Cerebellar cortex (tissue), 1 donor: ENCODE data around the gene IFT81.

ENCODE experiments used
- DNase-seq: peaks from one replicate; pipeline ENCODE4 v3.0.0-alpha.2; 2015; ENCODE audit warnings: low spot score

Gene IFT81

DNA sequence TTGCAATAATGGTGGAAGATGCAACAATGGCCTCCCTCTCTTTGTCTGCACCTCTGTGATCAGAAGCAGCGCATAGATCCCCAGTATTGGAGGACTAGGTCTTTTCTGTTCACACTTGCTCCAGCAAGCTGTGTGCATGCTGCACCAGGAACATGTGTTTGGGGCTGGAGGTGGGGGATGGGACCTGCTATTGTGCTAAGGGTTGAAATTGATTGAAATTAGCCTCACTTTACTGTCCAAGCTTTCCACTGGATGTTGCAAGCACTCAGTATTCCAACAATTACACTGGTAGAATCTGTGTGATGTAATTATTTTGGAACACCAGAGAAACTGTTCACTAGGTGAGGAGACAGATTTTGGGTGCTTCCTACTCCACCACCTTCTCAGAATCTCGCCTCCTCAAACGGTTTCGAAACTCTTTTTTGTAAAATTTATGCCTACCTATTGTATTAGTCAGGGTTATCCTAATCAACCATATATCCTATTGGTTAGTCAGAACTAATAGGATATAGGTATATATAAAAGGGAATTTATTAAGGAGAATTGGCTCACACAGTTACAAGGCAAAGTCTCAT is 35.6 kb downstream of the IFT81 start:
- DNase-seq = no peak

GRCh38 chr12:110165540-110166159 is 41.5 kb downstream of the IFT81 start:
- DNase-seq = no peak

GRCh38 chr12:110168732-110169455 is 44.7 kb downstream of the IFT81 start:
- no peak for DNase-seq

DNA sequence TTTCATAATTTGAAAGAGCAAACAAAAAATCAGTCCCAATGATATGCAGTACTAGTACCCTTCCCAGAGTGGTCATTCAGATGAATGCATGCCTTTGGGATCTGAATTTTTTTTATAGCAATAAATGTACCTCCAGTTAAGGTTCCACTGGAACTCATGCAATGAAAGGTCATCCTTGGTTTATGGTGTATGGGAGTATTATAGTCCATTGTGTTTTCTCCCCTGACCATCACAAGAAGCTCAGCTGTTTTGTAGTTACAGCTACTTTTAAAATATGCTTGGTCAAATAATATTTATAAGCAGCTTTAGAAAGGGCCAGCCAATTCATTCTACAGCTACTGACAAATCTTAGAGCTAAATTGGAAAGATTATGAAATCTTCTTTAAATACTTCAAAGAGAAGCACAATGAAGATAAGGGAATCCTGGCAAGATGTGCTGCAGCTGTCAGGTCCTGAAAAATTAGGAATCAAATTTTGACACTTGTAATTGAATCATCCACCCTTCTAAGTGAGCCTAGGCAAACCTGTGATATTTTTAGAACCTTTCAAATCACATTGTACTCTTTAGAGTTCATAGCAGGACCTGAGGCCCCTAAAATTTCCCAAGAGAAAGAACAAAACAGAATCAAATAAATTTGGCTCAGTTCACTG is 46.5 kb downstream of the IFT81 start:
- DNase-seq = no peak

- DNase-seq = no peak
These were observed 47.0 kb downstream of the IFT81 start for GRCh38 chr12:110171186-110171538.

GRCh38 chr12:110171636-110172035 is 47.5 kb downstream of the IFT81 start:
- DNase-seq = no peak

DNA sequence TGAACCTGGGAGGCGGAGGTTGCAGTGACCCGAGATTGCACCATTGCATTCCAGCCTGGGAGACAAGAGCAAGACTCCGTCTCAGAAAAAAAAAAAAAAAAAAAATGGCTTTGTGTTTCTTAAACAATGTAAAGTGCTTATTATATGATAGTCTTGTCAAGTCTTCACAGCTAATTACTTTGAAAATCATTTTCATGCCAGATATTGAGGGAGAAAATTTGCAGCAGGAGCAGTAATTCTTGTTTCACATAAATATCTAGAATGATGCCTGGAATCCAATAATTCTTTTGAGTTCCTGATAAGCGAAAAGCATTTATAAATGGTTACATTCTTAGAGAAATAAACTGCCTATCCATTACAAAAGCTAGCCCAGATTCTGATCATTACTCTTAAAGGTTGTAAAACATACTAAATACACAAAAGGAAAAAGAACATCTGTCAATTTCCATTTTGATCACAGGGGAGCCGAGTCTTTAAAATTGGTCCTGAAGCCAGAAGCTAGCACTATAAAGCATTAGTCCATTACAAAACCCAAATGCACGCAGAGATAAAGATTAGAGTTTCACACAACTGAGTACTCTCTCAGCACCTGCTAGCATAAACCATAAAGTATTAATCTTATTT is 50.3 kb downstream of the IFT81 start:
- DNase-seq = no peak

DNA sequence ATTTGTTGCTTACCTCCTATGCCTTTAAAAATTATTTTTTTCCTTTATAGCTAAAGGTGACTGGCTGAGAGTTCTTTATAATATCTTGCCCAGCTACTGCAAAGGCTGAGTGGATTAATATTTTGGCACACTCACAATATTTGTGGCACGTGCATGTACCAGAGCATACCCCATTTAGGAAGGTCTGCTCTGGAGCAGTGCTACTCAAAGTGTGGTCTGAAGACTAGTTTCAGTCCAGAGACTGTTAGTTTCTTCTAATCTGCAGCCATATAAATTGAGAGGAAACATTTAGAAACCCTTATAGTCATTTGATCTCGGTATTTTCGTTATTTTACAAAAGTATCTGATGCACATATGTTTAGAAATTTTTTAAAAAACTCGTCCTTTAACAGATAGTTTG is 51.0 kb downstream of the IFT81 start:
- DNase-seq = no peak

DNA sequence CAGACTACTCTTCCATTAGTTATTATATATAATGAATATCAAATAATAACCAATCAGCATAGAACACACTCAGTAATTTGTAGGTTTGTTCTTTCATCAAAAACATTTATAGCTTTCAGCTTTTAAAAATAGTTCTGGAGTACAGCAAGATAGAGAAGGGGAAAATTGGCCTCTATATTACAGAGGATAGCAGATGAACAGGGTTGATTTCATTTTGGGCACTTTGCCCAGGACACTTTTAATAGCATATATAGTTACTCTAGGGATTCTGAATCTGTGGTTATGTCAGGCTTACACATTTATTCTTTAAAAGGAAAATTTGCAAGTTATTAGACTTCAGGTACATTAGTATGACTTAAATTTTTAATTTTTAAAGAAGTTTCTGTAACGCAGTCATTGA is 52.6 kb downstream of the IFT81 start:
- DNase-seq = no peak

GRCh38 chr12:110179291-110179690 is 55.1 kb downstream of the IFT81 start:
- DNase-seq = no peak

- DNase-seq = no peak
These were observed 56.4 kb downstream of the IFT81 start for GRCh38 chr12:110180591-110181005.

GRCh38 chr12:110182281-110182680 is 58.1 kb downstream of the IFT81 start:
- DNase-seq = no peak

DNA sequence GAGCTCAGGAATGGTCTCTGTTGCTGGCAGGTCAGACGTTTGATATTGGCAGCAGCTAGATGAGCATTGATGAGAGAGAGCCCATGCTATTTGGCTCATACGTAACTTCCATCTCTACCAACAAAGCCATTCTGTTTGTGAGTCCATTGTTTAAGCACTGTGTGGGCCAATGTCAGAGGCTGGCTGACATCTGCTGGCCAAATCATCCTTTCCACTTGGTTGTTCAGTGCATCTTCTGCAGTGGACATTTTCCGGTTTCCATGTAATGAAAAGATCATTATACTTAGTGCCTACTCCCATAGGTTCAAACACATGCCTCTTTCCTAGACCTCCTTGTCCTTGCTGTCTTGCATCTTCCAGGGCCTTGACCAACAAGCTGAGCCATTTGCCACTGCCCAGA is 59.2 kb downstream of the IFT81 start:
- DNase-seq = no peak

GRCh38 chr12:110185626-110186025 is 61.5 kb downstream of the IFT81 start:
- no peak for DNase-seq

- no peak for DNase-seq
These were observed 61.9 kb downstream of the IFT81 start for GRCh38 chr12:110186059-110186458.

DNA sequence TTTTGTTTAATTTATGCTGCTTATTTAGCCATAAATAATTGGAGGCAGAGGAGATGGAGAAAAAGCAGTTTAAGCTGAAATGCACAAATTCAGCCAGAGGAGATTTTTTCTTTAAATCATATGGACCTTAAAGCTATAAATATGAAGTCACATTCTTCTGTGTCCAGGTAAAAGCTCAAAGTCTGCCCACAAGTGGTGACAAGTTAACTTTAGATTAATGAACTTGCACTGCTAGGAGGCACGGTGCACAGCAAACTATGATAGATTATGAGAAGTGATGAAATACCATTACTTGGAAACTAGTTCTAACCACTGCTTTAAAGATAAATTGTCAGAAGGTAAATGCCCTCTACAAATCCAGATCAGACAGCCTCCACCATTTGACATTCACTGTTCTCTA is 69.0 kb downstream of the IFT81 start:
- DNase-seq = no peak

- DNase-seq = no peak
These were observed 72.8 kb downstream of the IFT81 start for GRCh38 chr12:110197003-110197402.

DNA sequence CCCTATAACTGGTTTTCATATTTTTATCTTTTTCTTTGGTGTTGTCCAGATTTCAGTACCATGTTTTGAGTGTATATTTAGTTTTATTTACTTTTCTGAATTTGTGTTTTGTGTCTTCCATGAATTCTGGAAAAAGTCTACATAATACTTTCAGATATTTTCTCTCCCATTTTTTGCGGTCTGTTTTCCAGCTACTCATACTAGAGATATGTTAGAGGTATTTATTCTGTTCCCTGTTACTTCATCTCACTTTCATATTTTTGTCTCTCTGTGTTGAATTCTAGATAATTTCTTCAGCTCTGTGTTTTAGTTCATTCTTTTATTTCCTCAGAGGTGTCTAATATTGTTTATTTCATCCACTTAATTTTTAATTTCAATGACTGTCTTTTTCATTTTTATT is 74.2 kb downstream of the IFT81 start:
- no peak for DNase-seq

DNA sequence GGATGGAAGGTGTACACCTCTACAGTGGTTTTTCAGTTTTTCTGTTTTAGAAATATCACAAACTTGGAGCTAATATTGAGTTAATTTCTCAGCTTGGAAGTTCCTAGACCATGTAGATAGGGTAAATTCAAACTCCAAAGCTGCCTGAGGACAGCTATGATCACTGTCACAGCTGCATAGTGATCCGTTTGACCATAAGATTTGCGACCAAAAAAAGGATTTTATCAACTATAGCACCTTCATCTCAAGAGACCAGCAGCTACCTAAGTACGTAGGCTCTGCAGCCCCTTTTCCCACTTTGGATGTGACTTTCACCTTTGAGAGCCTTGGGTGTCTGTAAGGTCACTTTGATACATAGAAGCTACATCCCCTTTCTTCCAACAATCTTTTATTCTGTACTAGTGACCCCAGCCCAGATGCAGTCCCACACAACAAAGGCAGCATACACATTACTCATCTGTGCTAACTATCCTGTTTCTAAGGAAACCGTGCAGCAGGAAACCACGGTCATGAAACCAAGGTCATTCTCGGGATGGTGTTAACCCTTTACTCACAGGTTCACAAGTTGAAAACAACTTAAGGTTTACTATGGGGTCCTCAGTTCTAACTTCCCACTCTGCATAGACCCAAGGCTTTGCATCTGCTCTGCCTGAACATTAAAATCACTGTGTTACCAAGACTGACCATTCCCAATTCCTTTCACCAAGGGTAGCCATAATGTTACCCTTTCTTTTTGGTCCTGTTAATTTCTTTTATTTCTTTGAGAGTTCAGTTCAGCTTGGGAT is 75.4 kb downstream of the IFT81 start:
- DNase-seq = no peak

GRCh38 chr12:110200124-110200417 is 75.9 kb downstream of the IFT81 start:
- no peak for DNase-seq

DNA sequence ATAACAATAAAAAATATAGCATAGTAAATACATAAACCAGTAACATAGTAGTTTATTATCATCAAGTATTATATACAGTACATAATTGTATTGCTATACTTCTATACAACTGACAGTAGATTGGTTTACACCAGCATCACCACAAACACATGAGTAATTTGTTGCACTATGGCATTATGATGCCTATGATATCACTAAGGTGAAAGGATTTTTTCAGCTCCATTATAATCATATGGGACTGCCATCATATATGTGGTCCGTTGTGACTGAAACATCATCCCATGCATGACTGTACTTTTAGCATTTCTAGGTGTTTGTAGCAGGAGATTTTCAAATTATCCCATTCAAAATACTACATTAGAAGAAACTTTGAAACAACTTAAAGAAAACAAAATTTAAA is 77.8 kb downstream of the IFT81 start:
- DNase-seq = no peak

DNA sequence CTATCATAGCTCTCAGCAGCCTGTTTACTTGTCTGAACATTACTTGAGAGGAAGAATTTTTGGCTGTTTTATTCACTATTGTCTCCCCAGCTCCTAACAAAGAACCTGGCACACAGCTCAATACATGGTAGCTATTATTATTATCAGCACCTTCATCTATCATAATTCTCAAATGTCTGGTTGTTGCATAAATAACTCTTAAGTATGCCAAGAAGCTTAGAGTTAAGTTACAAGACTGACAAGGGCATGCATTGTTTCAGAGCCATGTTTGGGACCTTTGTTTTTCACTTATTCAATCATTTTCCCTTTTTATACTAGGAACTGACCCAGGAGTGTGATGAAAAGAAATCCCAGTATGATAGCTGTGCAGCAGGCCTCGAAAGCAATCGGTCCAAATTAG is 79.4 kb downstream of the IFT81 start:
- DNase-seq = no peak
